PFSK-1 (cell line): ENCODE results near the gene EEPD1.
A peak's percentile ranks its signal among the peaks of the same experiment; 100 is the strongest.

Experiments
- FOXP2 ChIP-seq: optimal IDR thresholded peaks from 2 replicates; pipeline ENCODE3; 2011; ENCODE audit warnings: borderline replicate concordance, control low read depth, inconsistent platforms; ENCODE audit not compliant: insufficient read depth; ENCODE audit errors: extremely low read length, extremely low read depth
- POLR2AphosphoS5 ChIP-seq: IDR thresholded peaks from 2 replicates; pipeline ENCODE4 v1.6.1; 2012; ENCODE audit warnings: low read depth, mild to moderate bottlenecking, control low read depth, low read length, moderate library complexity
- SIN3A ChIP-seq: IDR thresholded peaks from 2 replicates; pipeline ENCODE4 v1.6.1; 2012; ENCODE audit warnings: mild to moderate bottlenecking, low read length, moderate library complexity, borderline replicate concordance; ENCODE audit not compliant: insufficient read depth
- TAF1 ChIP-seq: IDR thresholded peaks from 2 replicates; pipeline ENCODE4 v1.6.1; 2012; ENCODE audit warnings: low read length, control low read depth, borderline replicate concordance; ENCODE audit not compliant: insufficient read depth
- TF ChIP-seq, protein P1 (sequence below), 2 experiments: IDR thresholded peaks; 2 replicates each; pipeline versions ENCODE4 v1.6.1 to v1.8.0; 2011 to 2012; ENCODE audit warnings: low read depth in 2 of 2, low read length in 2 of 2, control low read depth in 1 of 2, inconsistent platforms in 1 of 2, mild to moderate bottlenecking in 1 of 2, moderate library complexity in 1 of 2; ENCODE audit not compliant: insufficient read depth in 1 of 2

EEPD1 gene

DNA sequence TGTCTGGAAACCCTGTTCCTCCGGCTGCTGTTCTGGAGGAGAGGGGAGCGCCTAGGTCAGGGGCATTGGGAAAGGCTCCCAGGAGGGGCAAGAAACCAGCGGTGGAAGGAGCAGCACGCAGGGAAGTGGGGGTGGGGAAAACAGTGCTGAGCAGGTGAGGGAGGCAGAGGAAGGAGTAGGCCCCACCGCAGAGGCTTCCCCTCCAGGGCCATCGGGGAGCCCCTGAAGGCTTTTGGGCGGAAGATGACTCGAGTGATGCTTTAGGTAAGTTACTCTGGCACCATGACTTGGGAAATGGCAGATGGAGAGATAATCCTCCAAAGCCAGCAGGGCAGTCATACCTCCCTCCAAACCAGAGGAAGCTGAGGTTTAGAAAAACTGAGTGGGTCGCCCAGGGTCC lies 130.1 kb downstream of the EEPD1 start:
- no peak for TF ChIP-seq FOXP2
- TF ChIP-seq, protein P1, sequence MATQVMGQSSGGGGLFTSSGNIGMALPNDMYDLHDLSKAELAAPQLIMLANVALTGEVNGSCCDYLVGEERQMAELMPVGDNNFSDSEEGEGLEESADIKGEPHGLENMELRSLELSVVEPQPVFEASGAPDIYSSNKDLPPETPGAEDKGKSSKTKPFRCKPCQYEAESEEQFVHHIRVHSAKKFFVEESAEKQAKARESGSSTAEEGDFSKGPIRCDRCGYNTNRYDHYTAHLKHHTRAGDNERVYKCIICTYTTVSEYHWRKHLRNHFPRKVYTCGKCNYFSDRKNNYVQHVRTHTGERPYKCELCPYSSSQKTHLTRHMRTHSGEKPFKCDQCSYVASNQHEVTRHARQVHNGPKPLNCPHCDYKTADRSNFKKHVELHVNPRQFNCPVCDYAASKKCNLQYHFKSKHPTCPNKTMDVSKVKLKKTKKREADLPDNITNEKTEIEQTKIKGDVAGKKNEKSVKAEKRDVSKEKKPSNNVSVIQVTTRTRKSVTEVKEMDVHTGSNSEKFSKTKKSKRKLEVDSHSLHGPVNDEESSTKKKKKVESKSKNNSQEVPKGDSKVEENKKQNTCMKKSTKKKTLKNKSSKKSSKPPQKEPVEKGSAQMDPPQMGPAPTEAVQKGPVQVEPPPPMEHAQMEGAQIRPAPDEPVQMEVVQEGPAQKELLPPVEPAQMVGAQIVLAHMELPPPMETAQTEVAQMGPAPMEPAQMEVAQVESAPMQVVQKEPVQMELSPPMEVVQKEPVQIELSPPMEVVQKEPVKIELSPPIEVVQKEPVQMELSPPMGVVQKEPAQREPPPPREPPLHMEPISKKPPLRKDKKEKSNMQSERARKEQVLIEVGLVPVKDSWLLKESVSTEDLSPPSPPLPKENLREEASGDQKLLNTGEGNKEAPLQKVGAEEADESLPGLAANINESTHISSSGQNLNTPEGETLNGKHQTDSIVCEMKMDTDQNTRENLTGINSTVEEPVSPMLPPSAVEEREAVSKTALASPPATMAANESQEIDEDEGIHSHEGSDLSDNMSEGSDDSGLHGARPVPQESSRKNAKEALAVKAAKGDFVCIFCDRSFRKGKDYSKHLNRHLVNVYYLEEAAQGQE (IDR thresholded peaks at IDR 0.05; ENCODE audit: insufficient read depth in 1 of 2, low read depth in 2 of 2, low read length in 2 of 2), result no peak
- TF ChIP-seq POLR2AphosphoS5, result no peak
- TF ChIP-seq TAF1, result no peak
- TF ChIP-seq SIN3A, result no peak

DNA sequence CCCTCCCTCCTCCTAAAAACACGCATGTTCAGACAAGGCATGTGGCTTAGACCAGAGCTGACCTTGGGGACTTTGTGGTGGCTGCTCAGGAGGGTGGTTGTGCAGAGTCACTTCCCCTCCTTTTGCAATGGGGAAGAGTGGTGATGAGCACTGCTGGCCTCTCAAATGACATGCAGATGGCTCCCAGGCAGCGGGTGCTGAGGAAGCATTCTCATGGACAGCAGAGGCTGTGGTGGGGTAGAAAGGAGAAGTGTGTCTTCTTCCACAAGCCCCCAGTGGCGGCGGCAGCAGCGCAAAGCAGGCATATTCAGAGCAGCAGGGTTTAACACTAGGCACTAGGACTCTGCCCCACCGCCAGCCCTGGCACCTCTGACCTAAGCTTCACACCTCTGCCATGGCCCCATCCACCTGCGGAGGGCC lies 130.7 kb downstream of the EEPD1 start:
- TF ChIP-seq POLR2AphosphoS5, result no peak
- no peak for TF ChIP-seq TAF1
- TF ChIP-seq, protein P1 (IDR thresholded peaks at IDR 0.05; ENCODE audit: insufficient read depth in 1 of 2, low read depth in 2 of 2, low read length in 2 of 2), result no peak
- TF ChIP-seq SIN3A, result no peak
- TF ChIP-seq FOXP2, result no peak

DNA sequence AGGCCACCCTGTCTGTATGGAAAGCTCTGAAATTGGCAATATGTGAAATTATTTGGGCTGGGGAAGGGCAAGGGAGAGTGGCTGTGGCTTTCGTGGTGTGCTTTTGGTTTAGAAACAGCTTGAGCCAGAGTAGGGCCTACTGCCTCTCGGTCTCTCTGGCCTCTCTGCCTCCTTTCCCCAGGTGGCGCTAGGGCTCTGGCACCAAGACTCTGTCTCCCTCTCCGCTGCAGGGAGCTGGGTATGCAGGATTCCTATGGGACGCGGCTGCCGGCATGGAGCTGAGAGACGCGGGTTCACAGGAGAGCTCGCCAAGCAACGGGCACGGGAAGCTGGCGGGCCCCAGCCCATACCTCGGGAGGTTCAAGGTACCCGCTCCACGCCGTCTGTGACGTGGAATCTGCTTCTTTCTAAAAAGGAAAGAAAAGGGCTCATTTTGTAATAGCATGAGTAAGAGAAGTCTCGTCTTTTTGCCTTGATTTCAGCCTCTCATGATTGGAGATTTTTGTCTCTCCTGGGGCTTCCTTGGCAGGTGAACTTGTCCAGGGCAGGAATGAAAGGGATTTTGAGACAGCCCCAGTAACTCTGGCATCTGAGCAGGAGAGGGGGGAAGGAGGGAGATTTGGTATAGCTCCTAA lies 131.5 kb downstream of the EEPD1 start:
- no peak for TF ChIP-seq POLR2AphosphoS5
- TF ChIP-seq, protein P1 (IDR thresholded peaks at IDR 0.05; ENCODE audit: insufficient read depth in 1 of 2, low read depth in 2 of 2, low read length in 2 of 2), result no peak
- no peak for TF ChIP-seq TAF1
- no peak for TF ChIP-seq FOXP2
- TF ChIP-seq SIN3A, result no peak

DNA sequence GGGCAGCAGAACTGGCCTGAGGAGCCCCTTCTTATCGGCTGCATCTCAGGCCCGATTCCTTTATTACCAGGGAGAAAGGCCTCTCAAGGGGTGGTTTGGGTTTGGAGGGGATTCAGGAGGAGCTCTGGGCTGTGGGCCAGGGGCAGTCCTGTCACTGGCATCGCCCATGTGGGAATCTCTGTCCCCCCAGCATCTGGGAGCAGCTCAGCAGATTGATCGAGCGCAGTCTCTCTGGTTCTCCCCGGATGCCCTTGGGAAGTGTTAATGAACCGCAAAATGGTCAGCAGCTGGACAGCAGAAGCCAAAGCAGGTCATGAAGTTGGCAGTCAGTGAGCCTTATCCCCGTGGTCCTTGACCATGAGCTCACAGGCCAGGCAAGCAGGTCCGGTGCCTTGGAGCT lies 132.2 kb downstream of the EEPD1 start:
- no peak for TF ChIP-seq TAF1
- TF ChIP-seq SIN3A, result no peak
- TF ChIP-seq, protein P1 (IDR thresholded peaks at IDR 0.05; ENCODE audit: insufficient read depth in 1 of 2, low read depth in 2 of 2, low read length in 2 of 2), result peak; percentile 78 to 85
- no peak for TF ChIP-seq POLR2AphosphoS5
- no peak for TF ChIP-seq FOXP2
